Vagina (tissue), 2 donors: ENCODE measurements around the gene PMS2. TPM values are rescaled to one million over a fixed set of nuclear protein-coding genes. Genes with fewer than 3 reads are reported as not detected.
A peak's percentile ranks its signal among the peaks of the same experiment; 100 is the strongest.

ENCODE experiments used
- DNase-seq, 2 donors: peaks; one replicate each; pipeline ENCODE4 v3.0.0-alpha.2; 2017; ENCODE audit errors: extremely low spot score in 2 of 2
- H3K27ac ChIP-seq: fragments of 200-600 bp; sonication (generic); one replicate; pipeline ENCODE4 v1.5.1; 2019
- H3K27me3 ChIP-seq: fragments of 200-600 bp; sonication (generic); one replicate; pipeline ENCODE4 v1.5.1; 2019
- H3K36me3 ChIP-seq, 2 donors: fragments of 200-600 bp; sonication (generic); one replicate each; pipeline ENCODE4 v1.5.1; 2017 to 2019
- H3K4me1 ChIP-seq: fragments of 200-600 bp; sonication (generic); one replicate; pipeline ENCODE4 v1.5.1; 2019
- H3K4me3 ChIP-seq, 2 donors: fragments of 200-600 bp; sonication (generic); 1 replicate in 1 of 2; 2 replicates in 1 of 2; pipeline ENCODE4 v1.5.1; 2016 to 2019
- H3K9me3 ChIP-seq: fragments of 200-600 bp; sonication (generic); one replicate; pipeline ENCODE4 v1.5.1; 2019
- CTCF ChIP-seq, 3 experiments: fragments of 450-650 bp in 2 of 3; fragments of 200-600 bp in 1 of 3; sonication (generic) in 1 of 3; IDR thresholded peaks; one replicate each; pipeline ENCODE4 v1.5.1; 2017 to 2019; ENCODE audit warnings: antibody characterized with exemption in 3 of 3, mild to moderate bottlenecking in 2 of 3, moderate library complexity in 2 of 3
- POLR2A ChIP-seq, 2 donors: fragments of 450-650 bp; IDR thresholded peaks; one replicate each; pipeline ENCODE4 v1.6.1; 2017; ENCODE audit warnings: antibody characterized with exemption in 2 of 2, mild to moderate bottlenecking in 2 of 2, moderate library complexity in 2 of 2
- POLR2AphosphoS5 ChIP-seq, 2 donors: sonication (generic); formaldehyde crosslinking; IDR thresholded peaks; one replicate each; pipeline ENCODE4 v1.9.0; 2017; ENCODE audit warnings: antibody characterized with exemption in 2 of 2, mild to moderate bottlenecking in 2 of 2, low read depth in 1 of 2; ENCODE audit not compliant: insufficient read depth in 1 of 2
- intact Hi-C: fragments of 100-400 bp; cut with DNase I; formaldehyde crosslinking; loops from one replicate; pipeline ENCODE4 v1.15.1; 2023
- total RNA-seq: library from RNA; depleted of rRNA; stranded (reverse); fragments of >200 nt; gene quantifications from one replicate; pipeline ENCODE4 v1.2.3, GENCODE V29; 2016

Gene PMS2
- total RNA-seq, 1 donor from 2014 or later, result 15.2 TPM

DNA sequence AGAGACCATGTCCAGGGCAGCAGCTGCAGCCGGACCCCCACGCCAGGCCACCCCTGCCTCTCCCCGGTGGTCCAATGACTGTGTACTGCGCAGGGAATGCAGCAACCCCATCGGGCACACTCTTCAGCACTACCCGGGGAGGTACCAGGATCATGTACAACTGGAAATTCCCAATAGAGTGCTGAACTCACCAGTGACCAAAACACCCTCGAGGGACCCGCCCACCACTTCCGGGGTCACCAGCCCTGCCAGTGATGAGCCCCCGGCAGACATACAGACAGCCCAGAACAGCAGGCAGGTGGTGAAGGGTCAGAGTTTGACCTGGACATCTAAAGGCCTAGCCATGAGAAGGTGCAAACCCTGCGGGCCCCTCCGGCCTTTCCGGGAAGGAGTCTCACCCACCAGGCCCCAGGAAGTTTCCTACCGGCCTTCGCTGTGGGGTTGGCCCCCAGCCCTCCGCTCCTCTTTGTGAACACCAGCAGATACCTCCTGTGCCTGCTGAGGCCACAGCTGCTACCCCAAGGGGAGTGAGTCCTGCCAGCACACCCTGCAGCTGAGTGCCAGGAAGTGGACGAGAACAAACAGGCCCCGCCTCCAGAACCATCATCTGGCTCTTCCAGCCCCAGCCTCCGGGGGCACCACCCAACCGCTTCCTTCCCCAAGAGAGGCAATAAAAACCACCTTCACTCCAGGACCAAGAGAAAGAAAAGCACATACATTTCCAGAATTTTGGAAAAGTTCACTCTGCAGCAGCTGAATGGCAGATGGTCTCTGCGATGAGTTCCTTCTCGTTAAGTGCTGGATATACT lies 17.4 kb upstream of the PMS2 start:
- intact Hi-C loops, result no loop called here
- no peaks in the 10 kb centered on the region for H3K9me3 ChIP-seq
- H3K27me3 ChIP-seq, result no peaks in the 10 kb centered on the region
- H3K27ac ChIP-seq, result no peak overlapping the region
- no peaks in the 10 kb centered on the region for H3K4me1 ChIP-seq
- DNase-seq, result no peak
- H3K4me3 ChIP-seq, result peak overlapping the region in 1 of 2 donors; percentile 16
- peaks cover 7 to 70% of the 10 kb centered on the region in 2 donors for H3K36me3 ChIP-seq
- no peak for TF ChIP-seq POLR2A (IDR thresholded peaks at IDR 0.05)
- TF ChIP-seq CTCF (IDR thresholded peaks at IDR 0.05), result no peak
- no peak for TF ChIP-seq POLR2AphosphoS5 (IDR thresholded peaks at IDR 0.05; ENCODE audit: insufficient read depth in 1 of 2, low read depth in 1 of 2)

DNA sequence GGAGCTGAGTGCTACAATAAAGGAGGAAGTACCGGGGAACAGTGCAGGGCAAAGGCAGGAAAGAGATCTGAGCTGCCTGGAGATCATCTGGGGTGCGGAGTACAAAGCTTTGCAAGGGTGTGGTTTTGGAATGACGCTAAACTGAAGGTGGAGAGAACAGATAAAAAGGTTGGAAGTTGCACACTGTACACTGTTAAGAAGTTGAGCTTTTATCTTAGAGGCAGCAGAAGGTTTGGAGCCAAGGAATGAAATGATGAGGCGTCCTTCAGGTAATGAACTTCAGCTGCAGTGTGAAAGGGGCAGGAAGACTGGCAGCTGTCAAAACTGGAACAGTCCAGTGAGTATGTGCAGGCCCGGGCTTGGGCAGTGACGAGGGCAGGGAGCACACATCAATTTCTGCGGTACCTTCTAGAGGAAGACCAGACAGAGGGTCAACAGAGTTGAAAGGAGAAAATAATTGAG lies 15.2 kb upstream of the PMS2 start:
- no peak overlapping the region for H3K4me3 ChIP-seq
- no peak overlapping the region for H3K27ac ChIP-seq
- intact Hi-C loops, result no loop called here
- H3K36me3 ChIP-seq, result peaks cover 7 to 70% of the 10 kb centered on the region in 2 donors
- H3K4me1 ChIP-seq, result no peaks in the 10 kb centered on the region
- no peaks in the 10 kb centered on the region for H3K27me3 ChIP-seq
- H3K9me3 ChIP-seq, result no peaks in the 10 kb centered on the region
- TF ChIP-seq POLR2AphosphoS5 (IDR thresholded peaks at IDR 0.05; ENCODE audit: insufficient read depth in 1 of 2, low read depth in 1 of 2), result no peak
- TF ChIP-seq CTCF (IDR thresholded peaks at IDR 0.05), result no peak
- no peak for TF ChIP-seq POLR2A (IDR thresholded peaks at IDR 0.05)
- no peak for DNase-seq

GRCh38 chr7:6022707-6023106 lies 13.9 kb upstream of the PMS2 start:
- TF ChIP-seq POLR2AphosphoS5 (IDR thresholded peaks at IDR 0.05; ENCODE audit: insufficient read depth in 1 of 2, low read depth in 1 of 2), result no peak
- peaks cover 7 to 70% of the 10 kb centered on the region in 2 donors for H3K36me3 ChIP-seq
- intact Hi-C loops, result no loop called here
- no peaks in the 10 kb centered on the region for H3K4me1 ChIP-seq
- no peak for DNase-seq
- no peaks in the 10 kb centered on the region for H3K27me3 ChIP-seq
- H3K27ac ChIP-seq, result no peak overlapping the region
- no peak overlapping the region for H3K4me3 ChIP-seq
- H3K9me3 ChIP-seq, result no peaks in the 10 kb centered on the region

GRCh38 chr7:6020371-6021286 lies 11.8 kb upstream of the PMS2 start:
- TF ChIP-seq POLR2AphosphoS5 (IDR thresholded peaks at IDR 0.05; ENCODE audit: insufficient read depth in 1 of 2, low read depth in 1 of 2) (no peak), CTCF (IDR thresholded peaks at IDR 0.05) (no peak), POLR2A (IDR thresholded peaks at IDR 0.05) (no peak)
- H3K4me3 ChIP-seq, result no peak overlapping the region
- H3K9me3 ChIP-seq, result no peaks in the 10 kb centered on the region
- no peak for DNase-seq
- H3K27me3 ChIP-seq, result no peaks in the 10 kb centered on the region
- intact Hi-C loops, result no loop called here
- H3K4me1 ChIP-seq, result peaks cover under 1% of the 10 kb centered on the region
- H3K36me3 ChIP-seq, result peaks cover 7 to 60% of the 10 kb centered on the region in 2 donors
- no peak overlapping the region for H3K27ac ChIP-seq

DNA sequence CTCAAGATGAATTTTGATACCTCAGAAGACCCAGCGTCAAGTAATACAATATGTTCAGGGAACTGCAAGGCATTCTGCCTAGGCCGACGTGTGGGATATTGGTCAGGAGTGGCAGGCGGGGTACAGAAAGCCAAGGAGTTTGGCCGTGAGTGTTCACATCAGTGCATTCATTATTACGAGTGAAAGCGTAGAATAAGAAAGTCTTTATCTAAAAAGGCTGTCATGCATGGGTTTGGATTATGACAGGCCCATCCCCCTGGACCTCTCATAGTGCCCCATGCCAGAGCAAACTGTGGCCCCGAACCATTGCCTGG lies 7.8 kb upstream of the PMS2 start:
- H3K27ac ChIP-seq, result no peak overlapping the region
- DNase-seq, result no peak
- intact Hi-C loops, result no loop called here
- no peaks in the 10 kb centered on the region for H3K27me3 ChIP-seq
- no peaks in the 10 kb centered on the region for H3K9me3 ChIP-seq
- peaks cover 15% of the 10 kb centered on the region for H3K4me1 ChIP-seq
- H3K4me3 ChIP-seq, result no peak overlapping the region
- TF ChIP-seq CTCF (IDR thresholded peaks at IDR 0.05) (no peak), POLR2A (IDR thresholded peaks at IDR 0.05) (no peak), POLR2AphosphoS5 (IDR thresholded peaks at IDR 0.05; ENCODE audit: insufficient read depth in 1 of 2, low read depth in 1 of 2) (no peak)
- peaks cover 0 to 27% of the 10 kb centered on the region in 2 donors for H3K36me3 ChIP-seq
